Osteoblast (primary cell): Measurements from ENCODE around the gene DMRTB1. TPM values are rescaled to one million over a fixed set of nuclear protein-coding genes. Genes with fewer than 3 reads are reported as not detected.

ENCODE experiments used
- DNase-seq: peaks from one replicate; pipeline ENCODE4 v3.0.0; 2011; ENCODE audit warnings: low spot score, mixed read lengths; ENCODE audit not compliant: insufficient read length; ENCODE audit errors: missing footprints
- H2AFZ ChIP-seq: 2 replicates; pipeline ENCODE4 v1.6.0; 2011; ENCODE audit warnings: mild to moderate bottlenecking, low read length
- H3K27ac ChIP-seq: 2 replicates; pipeline ENCODE4 v1.5.1; 2011; ENCODE audit warnings: mild to moderate bottlenecking, low read depth, low read length, moderate library complexity
- H3K27me3 ChIP-seq: 2 replicates; pipeline ENCODE4 v1.6.0; 2012; ENCODE audit warnings: mild to moderate bottlenecking, control low read depth, inconsistent platforms, low read length, moderate library complexity; ENCODE audit not compliant: insufficient read depth
- H3K36me3 ChIP-seq: 2 replicates; pipeline ENCODE4 v1.5.1; 2011; ENCODE audit warnings: mild to moderate bottlenecking, low read length, control low read depth, moderate library complexity; ENCODE audit not compliant: insufficient read depth
- H3K4me1 ChIP-seq: 2 replicates; pipeline ENCODE4 v1.5.1; 2011; ENCODE audit warnings: mild to moderate bottlenecking, low read length, control low read depth, moderate library complexity; ENCODE audit not compliant: insufficient read depth
- H3K4me2 ChIP-seq: 2 replicates; pipeline ENCODE4 v1.6.0; 2011; ENCODE audit warnings: mild to moderate bottlenecking, low read length; ENCODE audit not compliant: insufficient read depth
- H3K4me3 ChIP-seq: fragments of 200-600 bp; sonication (generic); 3 replicates; pipeline ENCODE4 v1.5.1; 2012; ENCODE audit warnings: mild to moderate bottlenecking, low read length, inconsistent platforms; ENCODE audit not compliant: insufficient read depth
- H3K79me2 ChIP-seq: 2 replicates; pipeline ENCODE4 v1.6.0; 2012; ENCODE audit warnings: mild to moderate bottlenecking, low read length, control low read depth, inconsistent platforms; ENCODE audit not compliant: insufficient read depth
- H3K9me3 ChIP-seq: 2 replicates; pipeline ENCODE4 v1.5.1; 2011; ENCODE audit warnings: low read depth, low read length, control low read depth
- H4K20me1 ChIP-seq: 2 replicates; pipeline ENCODE4 v1.6.0; 2012; ENCODE audit warnings: mild to moderate bottlenecking, low read length, control low read depth; ENCODE audit not compliant: insufficient read depth
- CTCF ChIP-seq: IDR thresholded peaks from 2 replicates; pipeline ENCODE4 v1.5.1; 2011; ENCODE audit warnings: mild to moderate bottlenecking, low read depth, low read length, moderate library complexity; ENCODE audit errors: extremely low read depth
- total RNA-seq: library from RNA; depleted of rRNA; stranded (reverse); fragments of >200 nt; gene quantifications from 2 replicates; pipeline ENCODE4 v1.2.3, GENCODE V29; 2012

The DMRTB1 gene
- total RNA-seq, 1 donor: not detected

- Histone ChIP-seq H4K20me1 (no peaks in the 10 kb centered on the region), H3K9me3 (no peaks in the 10 kb centered on the region), H3K79me2 (no peaks in the 10 kb centered on the region), H2AFZ (no peak overlapping the region), H3K36me3 (no peaks in the 10 kb centered on the region), H3K4me1 (no peaks in the 10 kb centered on the region), H3K4me2 (no peak overlapping the region), H3K4me3 (no peak overlapping the region), H3K27ac (no peak overlapping the region), H3K27me3 (peaks cover 16% of the 10 kb centered on the region)
- peak; percentile 49 for DNase-seq
- TF ChIP-seq CTCF: no peak
Observed at GRCh38 chr1:53505401-53505800, 46.2 kb downstream of the DMRTB1 start.

- no peak overlapping the region for H3K4me2 ChIP-seq
- H2AFZ ChIP-seq: no peak overlapping the region
Observed at GRCh38 chr1:53505891-53506290, 46.7 kb downstream of the DMRTB1 start.

GRCh38 chr1:53506355-53507050 lies 47.3 kb downstream of the DMRTB1 start:
- Histone ChIP-seq H3K27ac (no peak overlapping the region), H3K27me3 (peaks cover 7% of the 10 kb centered on the region), H3K79me2 (no peaks in the 10 kb centered on the region), H3K4me1 (peaks cover 2% of the 10 kb centered on the region), H3K4me3 (no peak overlapping the region), H4K20me1 (no peaks in the 10 kb centered on the region), H3K36me3 (no peaks in the 10 kb centered on the region), H2AFZ (no peak overlapping the region), H3K4me2 (no peak overlapping the region), H3K9me3 (no peaks in the 10 kb centered on the region)
- no peak for DNase-seq
- no peak for TF ChIP-seq CTCF

More at GRCh38 chr1:53505891-53506290, 46.7 kb downstream of the DMRTB1 start:
- Histone ChIP-seq H3K27me3 (peaks cover 12% of the 10 kb centered on the region), H3K27ac (no peak overlapping the region), H3K79me2 (no peaks in the 10 kb centered on the region), H3K4me1 (no peaks in the 10 kb centered on the region), H3K9me3 (no peaks in the 10 kb centered on the region), H3K36me3 (no peaks in the 10 kb centered on the region), H4K20me1 (no peaks in the 10 kb centered on the region), H3K4me3 (no peak overlapping the region)
- peak; percentile 80 for DNase-seq
- no peak for TF ChIP-seq CTCF

DNA sequence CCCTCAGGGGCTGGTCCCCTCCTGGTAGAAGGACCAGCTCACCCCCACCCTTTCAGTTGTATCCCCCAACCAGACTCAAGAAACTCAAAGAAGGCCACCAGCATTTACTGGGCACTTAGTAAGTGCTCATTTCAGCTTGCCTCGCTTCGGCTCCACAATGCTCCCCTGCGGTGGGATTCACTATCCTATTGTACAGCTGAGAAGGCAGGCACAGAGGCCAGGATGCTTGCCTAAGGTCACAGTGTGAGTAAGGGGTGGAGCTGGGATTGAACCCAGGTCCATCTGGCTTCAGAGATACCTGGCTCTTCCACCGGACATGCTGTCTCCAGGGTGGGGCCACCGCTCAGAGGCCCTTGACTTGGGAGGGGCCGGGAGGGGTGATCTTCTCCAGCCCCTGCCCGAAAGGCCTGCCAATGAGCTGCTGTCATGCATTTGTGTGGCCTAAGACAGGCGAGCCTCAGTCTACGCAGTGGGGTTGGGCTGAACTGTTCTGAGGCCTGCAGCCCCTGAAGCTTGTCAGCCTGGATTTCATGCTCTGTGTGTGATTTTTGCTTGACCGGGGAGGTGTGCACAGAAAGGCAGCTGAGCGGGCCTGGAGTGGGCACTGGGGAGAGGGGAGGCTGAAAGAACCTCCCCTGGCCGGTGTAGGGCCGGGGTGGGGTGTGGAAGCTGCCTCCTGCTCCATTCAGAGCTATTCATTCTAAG lies 48.1 kb downstream of the DMRTB1 start:
- no peaks in the 10 kb centered on the region for H4K20me1 ChIP-seq
- no peak overlapping the region for H3K4me3 ChIP-seq
- TF ChIP-seq CTCF: no peak

More for the DNA sequence above, 48.1 kb downstream of the DMRTB1 start:
- H3K79me2 ChIP-seq: no peaks in the 10 kb centered on the region
- DNase-seq: peak; percentile 50
- no peak overlapping the region for H2AFZ ChIP-seq
- H3K27ac ChIP-seq: no peak overlapping the region
- no peak overlapping the region for H3K4me2 ChIP-seq
- peaks cover 4% of the 10 kb centered on the region for H3K27me3 ChIP-seq
- no peaks in the 10 kb centered on the region for H3K36me3 ChIP-seq
- H3K9me3 ChIP-seq: no peaks in the 10 kb centered on the region
- peaks cover 9% of the 10 kb centered on the region for H3K4me1 ChIP-seq
